K562 (cell line): Measurements from ENCODE around the gene CRLF1. TPM values are rescaled to one million over a fixed set of nuclear protein-coding genes. Genes with fewer than 3 reads are reported as not detected.

Source experiments
- BRF1 ChIP-seq: IDR thresholded peaks from 3 replicates; pipeline ENCODE4 v1.6.1; 2011; ENCODE audit warnings: borderline replicate concordance, mild to moderate bottlenecking; ENCODE audit not compliant: insufficient read length; ENCODE audit errors: extremely low read depth
- EGR1 ChIP-seq: fragments of 450-650 bp; conservative IDR thresholded peaks from 2 replicates; pipeline ENCODE4 v1.6.1; 2017; ENCODE audit warnings: mild to moderate bottlenecking
- JUN ChIP-seq, 2 experiments: sonication (generic) in 1 of 2; formaldehyde crosslinking in 1 of 2; IDR thresholded peaks; 2 replicates each; pipeline versions ENCODE4 v1.6.1 to v1.8.0; 2012 to 2022; ENCODE audit warnings: borderline replicate concordance in 2 of 2, mild to moderate bottlenecking in 2 of 2, improper control_type of control experiment in 1 of 2, low read depth in 1 of 2, low read length in 1 of 2, missing genetic modification reagents in 1 of 2
- MBD2 ChIP-seq: sonication (generic); IDR thresholded peaks from 2 replicates; pipeline ENCODE4 v1.6.1; 2016; ENCODE audit warnings: low read depth, borderline replicate concordance
- NFXL1 ChIP-seq: fragments of 450-650 bp; formaldehyde crosslinking; IDR thresholded peaks from 2 replicates; pipeline ENCODE4 v1.4.0; 2021; ENCODE audit warnings: mild to moderate bottlenecking
- NONO ChIP-seq, 2 experiments: fragments of 200-400 bp in 1 of 2; fragments of 450-650 bp in 1 of 2; formaldehyde crosslinking in 1 of 2; IDR thresholded peaks; 2 replicates each; pipeline ENCODE4 v1.6.1; 2017; ENCODE audit warnings: low read depth in 2 of 2, mild to moderate bottlenecking in 2 of 2, moderate library complexity in 2 of 2, low read length in 1 of 2
- PCBP1 ChIP-seq: fragments of 200-400 bp; formaldehyde crosslinking; IDR thresholded peaks from 2 replicates; pipeline ENCODE4 v1.6.1; 2018; ENCODE audit warnings: mild to moderate bottlenecking, low read depth, low read length; ENCODE audit not compliant: poor library complexity, severe bottlenecking
- PML ChIP-seq: IDR thresholded peaks from 2 replicates; pipeline ENCODE4 v1.6.1; 2012; ENCODE audit warnings: low read length, inconsistent platforms
- PRPF4 ChIP-seq: fragments of 200-400 bp; formaldehyde crosslinking; IDR thresholded peaks from one replicate; pipeline ENCODE4 v1.6.1; 2017; ENCODE audit warnings: low read length, low read depth, mild to moderate bottlenecking; ENCODE audit not compliant: insufficient read depth, poor library complexity, severe bottlenecking
- RHOXF2B ChIP-seq: fragments of 250-450 bp; sonication (Bioruptor Pico); conservative IDR thresholded peaks from 2 replicates; pipeline ENCODE4 v1.5.1; 2021
- SMAD3 ChIP-seq: fragments of 450-650 bp; formaldehyde crosslinking; conservative IDR thresholded peaks from 2 replicates; pipeline ENCODE4 v1.4.0; 2020; ENCODE audit warnings: mild to moderate bottlenecking
- TAF15 ChIP-seq: fragments of 200-400 bp; formaldehyde crosslinking; IDR thresholded peaks from 2 replicates; pipeline ENCODE4 v1.6.1; 2017; ENCODE audit warnings: mild to moderate bottlenecking, low read depth, low read length, moderate library complexity
- ZNF121 ChIP-seq: sonication (generic); formaldehyde crosslinking; conservative IDR thresholded peaks from 2 replicates; pipeline ENCODE4 v1.8.0; 2022; ENCODE audit warnings: missing genetic modification reagents
- ZNF224 ChIP-seq: sonication (generic); formaldehyde crosslinking; IDR thresholded peaks from 2 replicates; pipeline ENCODE4 v1.8.0; 2022; ENCODE audit warnings: mild to moderate bottlenecking, missing genetic modification reagents
- polyA plus RNA-seq, 8 experiments: library from polyadenylated mRNA; depleted of rRNA in 4 of 8; stranded (reverse) in 5 of 8; unstranded in 3 of 8; fragments of >200 nt; fragmentation: Nextera tagmentation in 2 of 8; fragmentation: Illumina TruSeq in 1 of 8; extraction: Ambion mirVana in 2 of 8; extraction: Trizol in 1 of 8; gene quantifications; 2 replicates each; pipeline versions ENCODE4 v1.2.1 to v1.2.3, GENCODE V29; 2011 to 2014; ENCODE audit warnings: inconsistent platforms in 1 of 8, missing spikeins in 1 of 8
- total RNA-seq, 7 experiments: library from RNA; depleted of rRNA in 6 of 7; stranded (reverse); fragments of >200 nt in 6 of 7; fragmentation: Illumina TruSeq in 2 of 7; extraction: Trizol in 2 of 7; gene quantifications; 2 replicates each; pipeline versions ENCODE4 v1.2.1 to v1.2.3, GENCODE V29; 2011 to 2021; ENCODE audit warnings: low replicate concordance in 1 of 7
- TF ChIP-seq, protein P1 (sequence below), 2 experiments: fragments of 200-800 bp in 1 of 2; sonication (Bioruptor generic) in 1 of 2; sonication (generic) in 1 of 2; formaldehyde crosslinking in 1 of 2; IDR thresholded peaks in 1 of 2; conservative IDR thresholded peaks in 1 of 2; 2 replicates each; pipeline versions ENCODE4 v1.5.0 to v1.6.1; 2016 to 2020; ENCODE audit warnings: missing compliant biosample characterization in 1 of 2, missing genetic modification characterization in 1 of 2, missing genetic modification reagents in 1 of 2
- TF ChIP-seq, protein P2 (sequence below), 2 experiments: IDR thresholded peaks; 2 replicates each; pipeline ENCODE4 v1.6.1; 2011; ENCODE audit warnings: borderline replicate concordance in 1 of 2, control low read depth in 1 of 2, low read depth in 1 of 2, low read length in 1 of 2, mild to moderate bottlenecking in 1 of 2, mixed read lengths in 1 of 2, moderate library complexity in 1 of 2; ENCODE audit not compliant: insufficient read depth in 1 of 2, insufficient read length in 1 of 2, poor library complexity in 1 of 2, severe bottlenecking in 1 of 2; ENCODE audit errors: extremely low read depth in 1 of 2
- TF ChIP-seq, protein P3 (sequence below): sonication (generic); formaldehyde crosslinking; IDR thresholded peaks from 2 replicates; pipeline ENCODE4 v1.8.0; 2022; ENCODE audit warnings: missing genetic modification reagents, mild to moderate bottlenecking, moderate library complexity, borderline replicate concordance
- TF ChIP-seq, protein P4 (sequence below): fragments of 450-650 bp; IDR thresholded peaks from 2 replicates; pipeline ENCODE4 v1.7.1; 2018; ENCODE audit warnings: mild to moderate bottlenecking, low read depth; ENCODE audit not compliant: partially characterized antibody

Gene CRLF1
- total and polyA plus RNA-seq, 9 of the 15 experiments (the other 6 are each of a cell fraction or from before 2014, with no cell fraction given), result 0.85 to 3.6 (median 1.7) TPM

DNA sequence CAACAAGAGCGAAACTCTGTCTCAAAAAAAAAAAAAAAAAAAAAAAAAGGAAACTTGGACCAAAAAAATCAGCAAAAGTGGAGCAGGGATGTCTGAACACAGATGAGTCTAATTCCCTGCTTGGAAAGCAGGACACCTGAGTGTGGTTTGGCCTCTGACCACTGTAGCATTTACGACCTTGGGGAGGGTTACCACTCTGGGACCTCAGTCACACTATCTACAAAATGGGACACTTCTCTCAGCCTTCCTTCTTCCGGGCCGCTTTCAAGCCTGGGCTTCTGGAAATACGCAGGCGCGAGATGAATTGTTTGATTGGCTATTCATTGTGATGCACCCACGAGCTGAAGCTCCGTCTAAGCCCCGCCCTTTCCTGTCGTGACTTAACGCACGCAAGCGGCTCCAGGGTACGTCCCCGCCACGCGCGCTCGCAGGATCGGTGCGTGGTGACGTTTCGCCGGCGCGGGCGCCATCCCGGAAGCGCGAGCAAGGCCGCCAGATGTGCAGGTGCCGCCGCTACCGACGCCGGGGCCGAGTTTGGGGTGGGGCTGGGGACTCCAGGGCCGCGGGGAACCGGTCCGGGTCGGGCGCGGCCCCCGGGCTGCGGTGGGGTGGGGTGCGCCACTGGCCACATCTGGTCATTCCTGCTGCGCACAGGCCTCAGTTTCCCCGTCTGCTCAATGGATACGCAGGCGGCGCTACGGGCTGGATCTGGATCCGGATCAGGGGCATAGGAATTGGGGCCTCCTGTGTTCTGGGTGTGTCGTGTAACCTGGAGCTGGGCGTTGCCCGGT lies 49.0 kb downstream of the CRLF1 start, which contains the start of gene KXD1 (continued):
- TF ChIP-seq, protein P1, sequence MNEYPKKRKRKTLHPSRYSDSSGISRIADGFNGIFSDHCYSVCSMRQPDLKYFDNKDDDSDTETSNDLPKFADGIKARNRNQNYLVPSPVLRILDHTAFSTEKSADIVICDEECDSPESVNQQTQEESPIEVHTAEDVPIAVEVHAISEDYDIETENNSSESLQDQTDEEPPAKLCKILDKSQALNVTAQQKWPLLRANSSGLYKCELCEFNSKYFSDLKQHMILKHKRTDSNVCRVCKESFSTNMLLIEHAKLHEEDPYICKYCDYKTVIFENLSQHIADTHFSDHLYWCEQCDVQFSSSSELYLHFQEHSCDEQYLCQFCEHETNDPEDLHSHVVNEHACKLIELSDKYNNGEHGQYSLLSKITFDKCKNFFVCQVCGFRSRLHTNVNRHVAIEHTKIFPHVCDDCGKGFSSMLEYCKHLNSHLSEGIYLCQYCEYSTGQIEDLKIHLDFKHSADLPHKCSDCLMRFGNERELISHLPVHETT (CRISPR knock-in tag; conservative IDR thresholded peaks at IDR 0.05 in 1 of 2, IDR thresholded peaks at IDR 0.05 in 1 of 2), result peak in 1 of 2 experiments; percentile 94; a peak in 2 of 4 replicates
- peak; percentile 59 for TF ChIP-seq PCBP1
- no peak for TF ChIP-seq NONO (IDR thresholded peaks at IDR 0.05; ENCODE audit: low read depth in 2 of 2, low read length in 1 of 2)
- no peak for TF ChIP-seq JUN (IDR thresholded peaks at IDR 0.05; ENCODE audit: borderline replicate concordance, low read depth, low read length)
- no peak for TF ChIP-seq JUN (CRISPR knock-in tag; IDR thresholded peaks at IDR 0.05; ENCODE audit: borderline replicate concordance)
- TF ChIP-seq ZNF224 (CRISPR knock-in tag), result no peak
- TF ChIP-seq MBD2, result peak; percentile 27; the same call in 1 of the 2 replicates
- peak; percentile 82 for TF ChIP-seq EGR1
- TF ChIP-seq, protein P2, sequence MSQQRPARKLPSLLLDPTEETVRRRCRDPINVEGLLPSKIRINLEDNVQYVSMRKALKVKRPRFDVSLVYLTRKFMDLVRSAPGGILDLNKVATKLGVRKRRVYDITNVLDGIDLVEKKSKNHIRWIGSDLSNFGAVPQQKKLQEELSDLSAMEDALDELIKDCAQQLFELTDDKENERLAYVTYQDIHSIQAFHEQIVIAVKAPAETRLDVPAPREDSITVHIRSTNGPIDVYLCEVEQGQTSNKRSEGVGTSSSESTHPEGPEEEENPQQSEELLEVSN (IDR thresholded peaks at IDR 0.05; ENCODE audit: borderline replicate concordance in 1 of 2, extremely low read depth in 1 of 2, insufficient read depth in 1 of 2, insufficient read length in 1 of 2, low read depth in 1 of 2, low read length in 1 of 2, poor library complexity in 1 of 2, severe bottlenecking in 1 of 2), result peak; percentile 58 to 60
- no peak for TF ChIP-seq BRF1
- TF ChIP-seq PRPF4, result no peak
- TF ChIP-seq RHOXF2B (CRISPR knock-in tag), result no peak
- no peak for TF ChIP-seq TAF15
- TF ChIP-seq, protein P3, sequence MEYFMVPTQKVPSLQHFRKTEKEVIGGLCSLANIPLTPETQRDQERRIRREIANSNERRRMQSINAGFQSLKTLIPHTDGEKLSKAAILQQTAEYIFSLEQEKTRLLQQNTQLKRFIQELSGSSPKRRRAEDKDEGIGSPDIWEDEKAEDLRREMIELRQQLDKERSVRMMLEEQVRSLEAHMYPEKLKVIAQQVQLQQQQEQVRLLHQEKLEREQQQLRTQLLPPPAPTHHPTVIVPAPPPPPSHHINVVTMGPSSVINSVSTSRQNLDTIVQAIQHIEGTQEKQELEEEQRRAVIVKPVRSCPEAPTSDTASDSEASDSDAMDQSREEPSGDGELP, result peak; percentile 83
- TF ChIP-seq SMAD3 (CRISPR knock-in tag), result no peak
- TF ChIP-seq PML, result peak; percentile 33; the same call in 1 of the 2 replicates
- TF ChIP-seq, protein P4, sequence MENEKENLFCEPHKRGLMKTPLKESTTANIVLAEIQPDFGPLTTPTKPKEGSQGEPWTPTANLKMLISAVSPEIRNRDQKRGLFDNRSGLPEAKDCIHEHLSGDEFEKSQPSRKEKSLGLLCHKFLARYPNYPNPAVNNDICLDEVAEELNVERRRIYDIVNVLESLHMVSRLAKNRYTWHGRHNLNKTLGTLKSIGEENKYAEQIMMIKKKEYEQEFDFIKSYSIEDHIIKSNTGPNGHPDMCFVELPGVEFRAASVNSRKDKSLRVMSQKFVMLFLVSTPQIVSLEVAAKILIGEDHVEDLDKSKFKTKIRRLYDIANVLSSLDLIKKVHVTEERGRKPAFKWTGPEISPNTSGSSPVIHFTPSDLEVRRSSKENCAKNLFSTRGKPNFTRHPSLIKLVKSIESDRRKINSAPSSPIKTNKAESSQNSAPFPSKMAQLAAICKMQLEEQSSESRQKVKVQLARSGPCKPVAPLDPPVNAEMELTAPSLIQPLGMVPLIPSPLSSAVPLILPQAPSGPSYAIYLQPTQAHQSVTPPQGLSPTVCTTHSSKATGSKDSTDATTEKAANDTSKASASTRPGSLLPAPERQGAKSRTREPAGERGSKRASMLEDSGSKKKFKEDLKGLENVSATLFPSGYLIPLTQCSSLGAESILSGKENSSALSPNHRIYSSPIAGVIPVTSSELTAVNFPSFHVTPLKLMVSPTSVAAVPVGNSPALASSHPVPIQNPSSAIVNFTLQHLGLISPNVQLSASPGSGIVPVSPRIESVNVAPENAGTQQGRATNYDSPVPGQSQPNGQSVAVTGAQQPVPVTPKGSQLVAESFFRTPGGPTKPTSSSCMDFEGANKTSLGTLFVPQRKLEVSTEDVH, result peak; percentile 70
- TF ChIP-seq ZNF121 (CRISPR knock-in tag), result peak; percentile 23; the same call in 1 of the 2 replicates
- no peak for TF ChIP-seq NFXL1 (CRISPR knock-in tag)
